ENCODE measurements around the gene KCTD1.

The KCTD1 gene

GRCh38 chr18:26482569-26482968, 65.8 kb downstream of the KCTD1 start:
- H3K4me2 ChIP-seq (ENCODE audit: low read depth, low read length): no peak overlapping the region

GRCh38 chr18:26480897-26481795, 67.2 kb downstream of the KCTD1 start:
- Histone ChIP-seq H2AFZ (ENCODE audit: low read length) (no peak overlapping the region), H3K79me2 (ENCODE audit: low read length) (no peaks in the 10 kb centered on the region), H3K4me1 (ENCODE audit: low read length) (no peaks in the 10 kb centered on the region), H3K4me3 (ENCODE audit: low read length) (no peak overlapping the region), H3K9me2 (replicated peaks; ENCODE audit: insufficient read depth, low read length) (no peaks in the 10 kb centered on the region), H3K9ac (ENCODE audit: low read length) (no peak overlapping the region), H4K20me1 (ENCODE audit: insufficient read depth, low read length) (no peaks in the 10 kb centered on the region), H3K27me3 (replicated peaks; ENCODE audit: insufficient read depth, low read length) (no peaks in the 10 kb centered on the region), H3K36me3 (replicated peaks; ENCODE audit: insufficient read depth, low read length) (no peaks in the 10 kb centered on the region), H3K4me2 (ENCODE audit: low read depth, low read length) (no peak overlapping the region), H3K27ac (ENCODE audit: low read length) (no peak overlapping the region), H3K9me3 (replicated peaks; ENCODE audit: insufficient read depth, low read length) (no peaks in the 10 kb centered on the region), H3F3A (ENCODE audit: insufficient read depth, low read length) (no peaks in the 10 kb centered on the region)
- TF ChIP-seq EZH2phosphoT487 (IDR thresholded peaks at IDR 0.05; ENCODE audit: low read length): no peak
- TF ChIP-seq EZH2 (optimal IDR thresholded peaks at IDR 0.05; ENCODE audit: low read depth, low read length): no peak
- TF ChIP-seq, protein P1, sequence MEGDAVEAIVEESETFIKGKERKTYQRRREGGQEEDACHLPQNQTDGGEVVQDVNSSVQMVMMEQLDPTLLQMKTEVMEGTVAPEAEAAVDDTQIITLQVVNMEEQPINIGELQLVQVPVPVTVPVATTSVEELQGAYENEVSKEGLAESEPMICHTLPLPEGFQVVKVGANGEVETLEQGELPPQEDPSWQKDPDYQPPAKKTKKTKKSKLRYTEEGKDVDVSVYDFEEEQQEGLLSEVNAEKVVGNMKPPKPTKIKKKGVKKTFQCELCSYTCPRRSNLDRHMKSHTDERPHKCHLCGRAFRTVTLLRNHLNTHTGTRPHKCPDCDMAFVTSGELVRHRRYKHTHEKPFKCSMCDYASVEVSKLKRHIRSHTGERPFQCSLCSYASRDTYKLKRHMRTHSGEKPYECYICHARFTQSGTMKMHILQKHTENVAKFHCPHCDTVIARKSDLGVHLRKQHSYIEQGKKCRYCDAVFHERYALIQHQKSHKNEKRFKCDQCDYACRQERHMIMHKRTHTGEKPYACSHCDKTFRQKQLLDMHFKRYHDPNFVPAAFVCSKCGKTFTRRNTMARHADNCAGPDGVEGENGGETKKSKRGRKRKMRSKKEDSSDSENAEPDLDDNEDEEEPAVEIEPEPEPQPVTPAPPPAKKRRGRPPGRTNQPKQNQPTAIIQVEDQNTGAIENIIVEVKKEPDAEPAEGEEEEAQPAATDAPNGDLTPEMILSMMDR (IDR thresholded peaks at IDR 0.05; ENCODE audit: low read length): no peak
- DNase-seq: no peak

More at GRCh38 chr18:26482569-26482968, 65.8 kb downstream of the KCTD1 start:
- no peaks in the 10 kb centered on the region for H3K36me3 ChIP-seq (replicated peaks; ENCODE audit: insufficient read depth, low read length)
- no peak overlapping the region for H3K9ac ChIP-seq (ENCODE audit: low read length)
- H3K4me3 ChIP-seq (ENCODE audit: low read length): no peak overlapping the region
- H3K27ac ChIP-seq (ENCODE audit: low read length): no peak overlapping the region
- H3K4me1 ChIP-seq (ENCODE audit: low read length): no peaks in the 10 kb centered on the region
- H3K79me2 ChIP-seq (ENCODE audit: low read length): no peaks in the 10 kb centered on the region
- no peak for DNase-seq
- H3K27me3 ChIP-seq (replicated peaks; ENCODE audit: insufficient read depth, low read length): no peaks in the 10 kb centered on the region
- H3K9me2 ChIP-seq (replicated peaks; ENCODE audit: insufficient read depth, low read length): no peaks in the 10 kb centered on the region
- TF ChIP-seq EZH2phosphoT487 (IDR thresholded peaks at IDR 0.05; ENCODE audit: low read length) (no peak), EZH2 (optimal IDR thresholded peaks at IDR 0.05; ENCODE audit: low read depth, low read length) (no peak)
- TF ChIP-seq, protein P1 (IDR thresholded peaks at IDR 0.05; ENCODE audit: low read length): no peak
- H4K20me1 ChIP-seq (ENCODE audit: insufficient read depth, low read length): no peaks in the 10 kb centered on the region
- H3K9me3 ChIP-seq (replicated peaks; ENCODE audit: insufficient read depth, low read length): no peaks in the 10 kb centered on the region
- no peaks in the 10 kb centered on the region for H3F3A ChIP-seq (ENCODE audit: insufficient read depth, low read length)
- no peak overlapping the region for H2AFZ ChIP-seq (ENCODE audit: low read length)

GRCh38 chr18:26479681-26480079, 68.7 kb downstream of the KCTD1 start:
- Histone ChIP-seq H3K9me3 (replicated peaks; ENCODE audit: insufficient read depth, low read length) (no peaks in the 10 kb centered on the region), H3K4me3 (ENCODE audit: low read length) (no peak overlapping the region), H3K9me2 (replicated peaks; ENCODE audit: insufficient read depth, low read length) (no peaks in the 10 kb centered on the region), H3K36me3 (replicated peaks; ENCODE audit: insufficient read depth, low read length) (no peaks in the 10 kb centered on the region), H3K4me1 (ENCODE audit: low read length) (no peaks in the 10 kb centered on the region), H3K27me3 (replicated peaks; ENCODE audit: insufficient read depth, low read length) (no peaks in the 10 kb centered on the region), H3K79me2 (ENCODE audit: low read length) (no peaks in the 10 kb centered on the region), H3K9ac (ENCODE audit: low read length) (no peak overlapping the region), H4K20me1 (ENCODE audit: insufficient read depth, low read length) (no peaks in the 10 kb centered on the region), H3K4me2 (ENCODE audit: low read depth, low read length) (no peak overlapping the region), H3F3A (ENCODE audit: insufficient read depth, low read length) (no peaks in the 10 kb centered on the region), H2AFZ (ENCODE audit: low read length) (no peak overlapping the region), H3K27ac (ENCODE audit: low read length) (no peak overlapping the region)
- DNase-seq: no peak
- TF ChIP-seq EZH2 (optimal IDR thresholded peaks at IDR 0.05; ENCODE audit: low read depth, low read length): no peak

Measured in MM.1S (cell line).